IMR-90 (cell line): ENCODE results near the gene CERS6. TPM values are rescaled to one million over a fixed set of nuclear protein-coding genes. Genes with fewer than 3 reads are reported as not detected.

Source experiments
- ATAC-seq: fragments of 200-7000 bp; cut with Tn5 transposase; 2 replicates; pipeline ENCODE4 v1.9.1; 2020; ENCODE audit warnings: low read depth, mild to moderate bottlenecking, moderate library complexity
- BruUV-seq: library from RNA; stranded (reverse); fragments of 400-500 nt; replicated peaks from 2 replicates; lab custom pipeline; 2021; lab: Mats Ljungman, UMichigan
- CTCF ChIA-PET: fragments of 300-600 bp; formaldehyde crosslinking; extraction: SDS; loops from one replicate; lab custom pipeline; 2021; ENCODE audit warnings: antibody characterized with exemption; lab: Yijun Ruan, JAX
- POLR2A ChIA-PET: fragments of 300-600 bp; sonication (Branson Sonifier 250); formaldehyde crosslinking; loops from one replicate; lab custom pipeline; 2022; ENCODE audit warnings: antibody characterized with exemption; ENCODE audit not compliant: unreplicated experiment; lab: Charles Lee
- DNase-seq: peaks from one replicate; pipeline ENCODE4 v3.0.0; 2013
- H2AFZ ChIP-seq: replicated peaks from 2 replicates; pipeline ENCODE3; 2013; ENCODE audit warnings: low read length, mild to moderate bottlenecking; ENCODE audit not compliant: poor library complexity
- H2AK5ac ChIP-seq: 2 replicates; pipeline ENCODE4 v1.6.1; 2013; ENCODE audit warnings: low read depth, low read length, inconsistent platforms
- H2AK9ac ChIP-seq: replicated peaks from 2 replicates; pipeline ENCODE3; 2013; ENCODE audit warnings: mild to moderate bottlenecking, low read depth, low read length, moderate library complexity; ENCODE audit not compliant: poor library complexity
- H2BK120ac ChIP-seq: 2 replicates; pipeline ENCODE4 v1.6.1; 2013; ENCODE audit warnings: low read depth, low read length, inconsistent platforms
- H2BK15ac ChIP-seq: 3 replicates; pipeline ENCODE4 v1.6.1; 2013; ENCODE audit warnings: low read depth, low read length, inconsistent platforms
- H2BK20ac ChIP-seq: 2 replicates; pipeline ENCODE4 v1.6.1; 2013; ENCODE audit warnings: low read depth, mild to moderate bottlenecking, inconsistent platforms, low read length, moderate library complexity
- H2BK5ac ChIP-seq: 2 replicates; pipeline ENCODE4 v1.6.1; 2013; ENCODE audit warnings: mild to moderate bottlenecking, low read depth, low read length, inconsistent platforms; ENCODE audit not compliant: poor library complexity, severe bottlenecking
- H3K14ac ChIP-seq: replicated peaks from 2 replicates; pipeline ENCODE4 v1.6.1; 2013; ENCODE audit warnings: low read depth, low read length, inconsistent platforms
- H3K18ac ChIP-seq: 2 replicates; pipeline ENCODE4 v1.6.1; 2013; ENCODE audit warnings: low read depth, low read length, control low read depth
- H3K23ac ChIP-seq: 2 replicates; pipeline ENCODE4 v1.6.1; 2013; ENCODE audit warnings: low read depth, low read length, inconsistent platforms
- H3K27ac ChIP-seq: 2 replicates; pipeline ENCODE4 v1.5.1; 2013; ENCODE audit warnings: mild to moderate bottlenecking, control low read depth, low read length; ENCODE audit not compliant: insufficient read depth
- H3K27me3 ChIP-seq: 2 replicates; pipeline ENCODE4 v1.6.1; 2013; ENCODE audit warnings: low read length; ENCODE audit not compliant: control insufficient read depth, insufficient read depth
- H3K36me3 ChIP-seq: 2 replicates; pipeline ENCODE4 v1.6.1; 2013; ENCODE audit warnings: low read length, mixed read lengths; ENCODE audit not compliant: control insufficient read depth, insufficient read depth
- H3K4ac ChIP-seq: 2 replicates; pipeline ENCODE4 v1.6.1; 2013; ENCODE audit warnings: low read depth, low read length, inconsistent platforms
- H3K4me1 ChIP-seq: 2 replicates; pipeline ENCODE4 v1.6.1; 2013; ENCODE audit warnings: low read length, mixed read lengths; ENCODE audit not compliant: control insufficient read depth, insufficient read depth
- H3K4me2 ChIP-seq: 2 replicates; pipeline ENCODE4 v1.6.1; 2013; ENCODE audit warnings: low read depth, mild to moderate bottlenecking, control low read depth, low read length, moderate library complexity
- H3K4me3 ChIP-seq: 2 replicates; pipeline ENCODE4 v1.5.1; 2013; ENCODE audit warnings: low read depth, mild to moderate bottlenecking, control low read depth, low read length, moderate library complexity; ENCODE audit not compliant: insufficient read depth
- H3K56ac ChIP-seq: 2 replicates; pipeline ENCODE4 v1.6.1; 2013; ENCODE audit warnings: low read length, inconsistent platforms; ENCODE audit not compliant: insufficient read depth; ENCODE audit errors: extremely low read depth
- H3K79me1 ChIP-seq, 2 experiments: 2 replicates each; pipeline ENCODE4 v1.6.1; 2013; ENCODE audit warnings: low read length in 2 of 2, inconsistent platforms in 1 of 2, low read depth in 1 of 2
- H3K9ac ChIP-seq: 2 replicates; pipeline ENCODE4 v1.6.1; 2013; ENCODE audit warnings: low read depth, low read length, control low read depth
- H3K9me1 ChIP-seq: 2 replicates; pipeline ENCODE4 v1.6.1; 2013; ENCODE audit warnings: low read length, inconsistent platforms; ENCODE audit not compliant: insufficient read depth
- H3K9me3 ChIP-seq: 2 replicates; pipeline ENCODE4 v1.6.1; 2013; ENCODE audit warnings: low read length; ENCODE audit not compliant: control insufficient read depth, insufficient read depth
- H4K20me1 ChIP-seq: 2 replicates; pipeline ENCODE4 v1.6.1; 2013; ENCODE audit warnings: low read length, inconsistent platforms; ENCODE audit not compliant: insufficient read depth
- H4K5ac ChIP-seq: 2 replicates; pipeline ENCODE4 v1.6.1; 2013; ENCODE audit warnings: mild to moderate bottlenecking, low read depth, low read length, control low read depth
- H4K8ac ChIP-seq, 2 experiments: 2 replicates each; pipeline ENCODE4 v1.6.1; 2013; ENCODE audit warnings: low read depth in 2 of 2, low read length in 2 of 2, control low read depth in 1 of 2, inconsistent platforms in 1 of 2
- H4K91ac ChIP-seq: 2 replicates; pipeline ENCODE4 v1.6.1; 2013; ENCODE audit warnings: low read depth, low read length, inconsistent platforms; ENCODE audit not compliant: insufficient read depth
- BHLHE40 ChIP-seq: fragments of 150-350 bp; IDR thresholded peaks from 2 replicates; pipeline ENCODE4 v1.6.1; 2016; ENCODE audit warnings: mild to moderate bottlenecking, low read depth, low read length
- MAFK ChIP-seq: IDR thresholded peaks from 2 replicates; pipeline ENCODE4 v1.6.1; 2012; ENCODE audit warnings: low read depth, low read length, improper control_type of control experiment
- MAZ ChIP-seq: IDR thresholded peaks from 2 replicates; pipeline ENCODE4 v1.6.1; 2012; ENCODE audit warnings: low read depth, mild to moderate bottlenecking, low read length, improper control_type of control experiment, moderate library complexity, borderline replicate concordance
- MXI1 ChIP-seq: IDR thresholded peaks from 2 replicates; pipeline ENCODE4 v1.6.1; 2012; ENCODE audit warnings: low read depth, mild to moderate bottlenecking, low read length, moderate library complexity, borderline replicate concordance
- NFE2L2 ChIP-seq: fragments of 150-350 bp; IDR thresholded peaks from 2 replicates; pipeline ENCODE4 v1.6.1; 2016; ENCODE audit warnings: low read depth, mild to moderate bottlenecking, low read length
- POLR2A ChIP-seq: IDR thresholded peaks from 2 replicates; pipeline ENCODE4 v1.6.1; 2012; ENCODE audit warnings: mild to moderate bottlenecking, low read depth, low read length
- RAD21 ChIP-seq: IDR thresholded peaks from 2 replicates; pipeline ENCODE4 v1.6.1; 2012; ENCODE audit warnings: low read length, improper control_type of control experiment
- RCOR1 ChIP-seq: IDR thresholded peaks from 2 replicates; pipeline ENCODE4 v1.6.1; 2012; ENCODE audit warnings: mild to moderate bottlenecking, low read length, improper control_type of control experiment; ENCODE audit not compliant: insufficient replicate concordance
- dilution Hi-C: fragments of 300-500 bp; cut with HindIII; formaldehyde crosslinking; loops from one replicate; pipeline ENCODE4 v1.14.3; 2018; ENCODE audit warnings: low sequenced_read_pairs; ENCODE audit not compliant: unreplicated experiment
- in situ Hi-C: fragments of 300-500 bp; cut with MboI; formaldehyde crosslinking; loops from 3 replicates; pipeline ENCODE4 v1.14.3; 2019; ENCODE audit warnings: low sequenced_read_pairs, inconsistent platforms, mixed read lengths
- intact Hi-C: fragments of 100-400 bp; cut with micrococcal nuclease; formaldehyde crosslinking; loops from 2 replicates; pipeline ENCODE4 v1.10.0; 2022
- polyA plus RNA-seq, 3 experiments: library from polyadenylated mRNA; depleted of rRNA; stranded (reverse); fragments of >200 nt; gene quantifications; 2 replicates each; pipeline ENCODE4 v1.2.3, GENCODE V29; 2012; ENCODE audit warnings: low replicate concordance in 1 of 3
- total RNA-seq: library from RNA; depleted of rRNA; stranded (reverse); fragments of >200 nt; gene quantifications from 2 replicates; pipeline ENCODE4 v1.2.3, GENCODE V29; 2012
- TF ChIP-seq, protein P1 (sequence below): fragments of 150-350 bp; IDR thresholded peaks from 2 replicates; pipeline ENCODE4 v1.6.1; 2017; ENCODE audit warnings: mild to moderate bottlenecking, antibody characterized with exemption, low read length, low read depth
- TF ChIP-seq, protein P2 (sequence below): fragments of 150-350 bp; IDR thresholded peaks from 2 replicates; pipeline ENCODE4 v1.6.1; 2016; ENCODE audit warnings: low read depth, mild to moderate bottlenecking, low read length, moderate library complexity, borderline replicate concordance

Gene CERS6
- total and polyA plus RNA-seq, 2 of the 4 experiments (the other 2 are of a cell fraction) = 2.1 to 5.7 TPM

DNA sequence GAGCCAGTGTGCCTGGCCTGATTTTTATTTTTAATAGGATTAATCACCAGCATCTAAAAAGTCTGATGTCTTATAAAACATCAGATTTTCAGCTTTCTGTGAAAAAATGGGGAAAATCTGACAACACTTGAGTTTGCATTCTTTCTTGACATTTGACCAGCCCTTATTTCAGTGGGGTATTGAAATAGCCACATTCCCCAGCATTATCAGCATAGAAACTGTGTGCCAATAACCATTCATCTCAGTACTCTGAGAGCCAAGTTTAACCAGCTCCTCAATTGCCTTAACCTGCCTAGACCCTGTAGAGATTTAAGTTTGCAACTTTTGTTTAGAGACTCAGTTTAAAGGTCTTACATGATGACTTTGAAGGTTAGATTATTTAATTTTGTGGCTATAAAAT, 155.0 kb downstream of the CERS6 start:
- H2BK5ac ChIP-seq = no peak overlapping the region
- no peaks in the 10 kb centered on the region for H3K4me1 ChIP-seq
- H3K4me3 ChIP-seq = no peak overlapping the region
- H2AK9ac ChIP-seq = no peak overlapping the region
- H3K23ac ChIP-seq = no peak overlapping the region
- no peak overlapping the region for H2BK20ac ChIP-seq
- H3K9me1 ChIP-seq = no peaks in the 10 kb centered on the region; the same call in 1 of the 2 replicates
- no peak overlapping the region for H4K91ac ChIP-seq
- H4K20me1 ChIP-seq = no peaks in the 10 kb centered on the region
- no peak overlapping the region for H2AK5ac ChIP-seq
- H2BK120ac ChIP-seq = no peak overlapping the region
- no peak overlapping the region for H3K56ac ChIP-seq
- no TSS peak for BruUV-seq
- H4K8ac ChIP-seq = no peak overlapping the region
- H3K27ac ChIP-seq = no peak overlapping the region
- 0 out of 2 replicates have a peak, but pooled peaks cover 3% of the 10 kb centered on the region for H3K9me3 ChIP-seq
- H3K18ac ChIP-seq = no peak overlapping the region
- no peak overlapping the region for H2BK15ac ChIP-seq
- no peak overlapping the region for H4K5ac ChIP-seq
- no peak overlapping the region for H2AFZ ChIP-seq
- no peak overlapping the region for H3K4me2 ChIP-seq
- H3K14ac ChIP-seq = no peak overlapping the region
- dilution Hi-C loops = no loop called here
- CTCF ChIA-PET = interaction anchor here (0.5 kb wide), 1 partner anchor 199 kb away, joined by 3 read pairs; no protein-coding TSS in a partner anchor
- no peak overlapping the region for H3K4ac ChIP-seq
- ATAC-seq = no peak
- H3K36me3 ChIP-seq = no peaks in the 10 kb centered on the region
- no peaks in the 10 kb centered on the region for H3K79me1 ChIP-seq
- in situ Hi-C loops = no loop called here
- POLR2A ChIA-PET = no interaction called here
- no peaks in the 10 kb centered on the region for H3K27me3 ChIP-seq
- TF ChIP-seq BHLHE40 = no peak
- no peak for TF ChIP-seq MXI1
- no peak for TF ChIP-seq RAD21
- TF ChIP-seq POLR2A = no peak
- no peak for TF ChIP-seq RCOR1
- no peak for TF ChIP-seq NFE2L2
- TF ChIP-seq MAZ = no peak
- TF ChIP-seq MAFK = no peak
- TF ChIP-seq, protein P1, sequence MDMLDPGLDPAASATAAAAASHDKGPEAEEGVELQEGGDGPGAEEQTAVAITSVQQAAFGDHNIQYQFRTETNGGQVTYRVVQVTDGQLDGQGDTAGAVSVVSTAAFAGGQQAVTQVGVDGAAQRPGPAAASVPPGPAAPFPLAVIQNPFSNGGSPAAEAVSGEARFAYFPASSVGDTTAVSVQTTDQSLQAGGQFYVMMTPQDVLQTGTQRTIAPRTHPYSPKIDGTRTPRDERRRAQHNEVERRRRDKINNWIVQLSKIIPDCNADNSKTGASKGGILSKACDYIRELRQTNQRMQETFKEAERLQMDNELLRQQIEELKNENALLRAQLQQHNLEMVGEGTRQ = no peak
- TF ChIP-seq, protein P2, sequence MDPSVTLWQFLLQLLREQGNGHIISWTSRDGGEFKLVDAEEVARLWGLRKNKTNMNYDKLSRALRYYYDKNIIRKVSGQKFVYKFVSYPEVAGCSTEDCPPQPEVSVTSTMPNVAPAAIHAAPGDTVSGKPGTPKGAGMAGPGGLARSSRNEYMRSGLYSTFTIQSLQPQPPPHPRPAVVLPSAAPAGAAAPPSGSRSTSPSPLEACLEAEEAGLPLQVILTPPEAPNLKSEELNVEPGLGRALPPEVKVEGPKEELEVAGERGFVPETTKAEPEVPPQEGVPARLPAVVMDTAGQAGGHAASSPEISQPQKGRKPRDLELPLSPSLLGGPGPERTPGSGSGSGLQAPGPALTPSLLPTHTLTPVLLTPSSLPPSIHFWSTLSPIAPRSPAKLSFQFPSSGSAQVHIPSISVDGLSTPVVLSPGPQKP = no peak
- DNase-seq = no peak
- no peak overlapping the region for H3K9ac ChIP-seq
- intact Hi-C loops = no loop called here
